ENCODE data around the gene FAM53B.
"Not testable (repeated sequence)": the region's sequence is repeated elsewhere in the genome, so short reads cannot be mapped to it uniquely, and the experiment has no call there.

The FAM53B gene, protein sequence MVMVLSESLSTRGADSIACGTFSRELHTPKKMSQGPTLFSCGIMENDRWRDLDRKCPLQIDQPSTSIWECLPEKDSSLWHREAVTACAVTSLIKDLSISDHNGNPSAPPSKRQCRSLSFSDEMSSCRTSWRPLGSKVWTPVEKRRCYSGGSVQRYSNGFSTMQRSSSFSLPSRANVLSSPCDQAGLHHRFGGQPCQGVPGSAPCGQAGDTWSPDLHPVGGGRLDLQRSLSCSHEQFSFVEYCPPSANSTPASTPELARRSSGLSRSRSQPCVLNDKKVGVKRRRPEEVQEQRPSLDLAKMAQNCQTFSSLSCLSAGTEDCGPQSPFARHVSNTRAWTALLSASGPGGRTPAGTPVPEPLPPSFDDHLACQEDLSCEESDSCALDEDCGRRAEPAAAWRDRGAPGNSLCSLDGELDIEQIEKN

DNA sequence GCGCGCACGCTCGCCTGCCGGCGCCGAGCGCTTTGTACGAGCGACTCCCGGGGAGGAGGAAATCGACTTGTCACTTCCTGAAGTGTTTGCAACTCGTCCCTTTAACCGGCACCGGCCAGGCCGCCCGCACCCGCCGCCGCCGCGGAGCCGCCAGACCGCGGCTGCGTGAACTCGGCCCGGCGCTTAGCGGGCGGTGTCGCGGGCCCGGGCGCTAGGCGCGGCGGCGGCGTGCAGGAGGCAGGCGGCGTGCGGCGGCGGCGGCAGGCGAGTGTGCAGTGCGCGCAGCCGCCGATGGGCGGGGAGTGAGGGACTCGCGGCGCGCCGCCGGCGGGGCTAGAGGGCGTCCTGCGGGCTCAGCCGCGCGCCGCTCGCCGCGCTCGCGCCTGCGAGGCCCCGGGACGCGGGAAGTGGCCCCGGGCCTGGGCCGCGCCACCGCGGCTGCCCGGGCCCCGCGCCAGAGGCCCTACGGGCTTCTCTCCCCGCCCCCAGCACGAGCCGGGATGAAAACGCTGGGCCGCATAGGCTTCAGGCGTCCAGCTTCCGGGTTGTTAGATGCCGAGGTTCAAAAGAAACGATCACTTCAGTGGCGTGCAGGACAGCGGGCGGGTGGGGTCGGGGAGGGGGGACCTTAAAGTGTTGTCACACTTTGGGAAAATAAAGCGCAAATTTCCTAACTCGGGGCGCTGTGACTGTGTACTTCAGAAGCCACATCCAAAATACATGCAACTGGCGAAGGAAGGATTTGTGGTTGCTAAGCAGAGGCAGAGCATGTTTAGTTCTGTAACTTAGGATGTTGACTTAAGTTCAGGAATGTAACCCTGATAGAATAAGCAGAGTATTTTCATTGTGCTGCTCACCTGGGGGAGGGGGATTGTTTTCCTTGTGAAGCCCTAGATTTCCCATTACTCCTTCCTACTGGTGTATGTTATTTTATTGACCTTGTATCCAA lies at the start of gene FAM53B:
Gene FAM53B, minus strand, starts transcription at position 277 of the 949 bp plus-strand sequence. CDS start 37,665 bp downstream, outside the sequence.
- DNase-seq, result peak; percentile 73

DNA sequence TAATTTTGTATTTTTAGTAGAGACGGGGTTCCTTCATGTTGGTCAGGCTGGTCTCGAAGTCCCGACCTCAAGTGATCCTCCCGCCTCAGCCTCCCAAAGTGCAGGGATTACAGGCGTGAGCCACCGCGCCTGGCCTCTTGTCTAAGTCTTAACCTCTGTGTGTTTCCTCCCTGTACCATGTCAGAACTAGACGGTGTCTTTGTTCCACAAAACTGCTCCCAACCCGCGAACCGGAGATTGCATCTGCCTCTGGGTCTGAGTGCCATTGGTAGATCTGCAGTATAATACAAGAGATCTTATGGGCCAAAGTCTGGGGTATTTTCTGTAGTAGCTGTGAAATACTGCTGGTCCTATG lies 48.8 kb upstream of the FAM53B start:
- DNase-seq, result no peak

DNA sequence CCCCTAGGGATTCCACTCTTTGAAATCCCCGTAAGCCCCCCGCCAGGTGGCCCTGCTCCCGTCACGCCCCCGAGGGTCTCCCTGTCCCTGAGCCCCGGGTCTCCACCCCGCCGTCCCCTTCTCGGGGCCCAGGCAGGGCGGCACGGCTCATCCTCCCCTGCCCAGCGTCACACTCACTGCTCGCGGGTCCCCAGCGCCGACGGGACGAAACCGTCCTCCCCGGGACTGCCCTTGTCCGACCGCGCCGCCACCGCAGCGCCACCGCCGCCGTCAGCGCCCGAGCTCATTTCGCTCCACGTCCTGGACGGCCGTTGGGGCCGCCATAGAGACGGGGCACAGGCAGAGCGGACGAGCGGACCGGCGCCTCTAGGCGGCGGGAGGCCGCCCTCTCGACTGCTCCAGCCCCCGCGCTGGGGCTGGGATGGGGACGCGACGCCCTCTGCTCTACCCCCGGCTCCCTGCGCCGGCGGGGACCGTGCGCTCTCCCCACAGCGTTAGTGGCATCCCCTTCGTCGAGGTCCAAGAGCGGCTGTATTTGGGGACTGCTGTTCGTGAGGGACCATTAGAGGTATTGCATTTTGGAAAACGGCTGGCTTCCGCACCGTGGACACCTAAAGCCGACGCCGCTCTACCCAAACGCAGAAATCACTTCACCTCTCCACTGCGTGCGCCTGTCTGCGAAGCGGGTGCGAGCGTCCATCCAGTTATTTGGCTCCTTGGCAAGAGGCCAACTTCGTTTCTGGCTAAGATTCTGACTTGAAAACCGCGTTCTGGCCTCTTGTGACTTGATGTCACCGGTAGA lies 47.6 kb upstream of the FAM53B start, which contains the start of gene EEF1AKMT2:
Gene EEF1AKMT2, minus strand, starts transcription at position 341 of the 802 bp plus-strand sequence. Its CDS starts 54 bp downstream, at position 287.
- peak; percentile 80 for DNase-seq

DNA sequence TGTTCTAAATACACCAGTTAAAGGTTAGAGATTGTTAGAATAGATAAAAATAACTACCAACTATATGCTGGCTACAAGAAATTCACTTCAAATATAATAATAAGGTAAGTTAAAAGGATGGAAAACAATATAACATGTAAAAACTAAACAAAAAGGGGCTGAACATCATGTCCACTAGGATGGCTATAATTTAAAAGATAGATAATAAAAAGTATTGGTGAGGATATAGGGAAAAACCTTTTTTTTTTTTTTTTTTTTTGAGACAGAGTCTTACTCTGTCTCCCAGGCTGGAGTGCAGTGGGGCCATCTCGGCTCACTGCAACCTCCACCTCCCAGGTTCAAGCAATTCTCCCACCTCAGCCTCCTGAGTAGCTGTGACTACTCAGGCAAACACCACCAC lies 38.7 kb upstream of the FAM53B start:
- not testable (repeated sequence) for DNase-seq

DNA sequence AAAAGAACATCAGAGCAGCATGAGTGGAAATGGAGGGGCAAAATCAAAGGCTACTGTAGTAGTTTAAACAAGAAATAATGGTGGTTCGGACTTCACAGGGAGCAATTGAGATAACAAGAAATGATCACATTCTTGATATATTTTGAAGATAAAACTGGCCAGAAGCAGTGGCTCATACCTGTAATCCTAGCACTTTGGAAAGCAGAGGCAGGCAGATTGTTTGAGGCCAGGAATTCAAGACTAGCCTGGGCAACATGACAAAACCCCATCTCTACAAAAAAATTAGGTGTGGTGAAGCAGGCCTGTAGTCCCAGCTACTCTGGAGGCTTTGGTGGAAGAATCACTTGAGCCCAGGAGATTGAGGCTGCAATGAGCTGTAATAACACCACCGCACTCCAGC lies 24.6 kb upstream of the FAM53B start:
- DNase-seq, result no peak

DNA sequence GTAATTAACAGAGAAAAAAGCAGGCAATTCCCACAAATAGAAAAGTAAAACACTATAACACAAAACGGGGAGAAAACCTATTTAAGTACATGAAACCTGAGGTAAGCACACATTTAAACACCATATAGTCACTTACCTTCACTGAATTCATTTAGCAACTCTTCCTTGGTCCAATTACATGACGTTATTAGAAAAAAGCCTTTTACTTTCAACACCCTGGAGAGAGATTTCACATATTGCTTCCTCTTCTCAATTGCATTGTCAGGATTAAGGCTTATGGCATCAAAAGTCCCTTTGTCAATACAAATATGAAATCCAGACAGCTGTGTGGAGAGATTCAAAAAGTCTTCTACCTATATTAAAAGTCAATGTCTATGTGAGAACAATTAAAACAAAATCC lies 21.1 kb upstream of the FAM53B start:
- DNase-seq, result no peak

DNA sequence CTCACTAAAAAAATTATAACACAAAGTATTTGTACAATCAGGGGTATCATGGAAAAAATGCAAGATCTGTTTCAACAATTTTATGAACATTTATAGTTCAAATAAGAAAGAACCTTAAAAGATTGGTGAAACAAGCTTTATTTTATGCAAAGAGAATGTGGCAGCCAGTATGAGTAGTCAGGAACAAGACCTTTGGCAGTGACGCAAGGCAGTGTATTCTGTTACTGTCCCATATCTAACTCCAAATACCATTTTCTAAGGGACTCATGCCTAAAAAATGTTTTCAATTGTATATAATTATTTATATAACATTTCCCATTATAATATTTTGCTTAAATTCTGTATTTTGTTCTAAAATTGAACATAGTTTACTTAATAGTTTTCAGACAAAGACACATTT lies 19.1 kb upstream of the FAM53B start:
- DNase-seq, result no peak

DNA sequence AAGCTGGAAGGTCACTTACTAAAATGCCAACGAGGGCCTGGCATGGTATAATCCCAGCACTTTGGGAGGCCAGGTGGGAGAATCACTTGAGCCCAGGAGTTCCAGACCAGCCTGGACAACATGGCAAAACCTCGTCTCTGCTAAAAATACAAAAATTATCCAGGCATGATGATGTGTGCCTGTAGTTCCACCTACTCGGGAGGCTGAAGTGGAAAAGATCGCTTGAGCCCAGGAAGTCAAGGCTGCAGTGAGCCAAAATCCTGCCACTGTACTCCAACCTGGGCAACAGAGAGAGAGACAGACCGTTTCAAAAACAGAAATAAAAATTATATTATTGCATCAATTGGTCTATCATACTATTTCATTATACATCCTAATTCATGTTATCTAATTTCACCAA lies 18.1 kb upstream of the FAM53B start:
- DNase-seq, result no peak

DNA sequence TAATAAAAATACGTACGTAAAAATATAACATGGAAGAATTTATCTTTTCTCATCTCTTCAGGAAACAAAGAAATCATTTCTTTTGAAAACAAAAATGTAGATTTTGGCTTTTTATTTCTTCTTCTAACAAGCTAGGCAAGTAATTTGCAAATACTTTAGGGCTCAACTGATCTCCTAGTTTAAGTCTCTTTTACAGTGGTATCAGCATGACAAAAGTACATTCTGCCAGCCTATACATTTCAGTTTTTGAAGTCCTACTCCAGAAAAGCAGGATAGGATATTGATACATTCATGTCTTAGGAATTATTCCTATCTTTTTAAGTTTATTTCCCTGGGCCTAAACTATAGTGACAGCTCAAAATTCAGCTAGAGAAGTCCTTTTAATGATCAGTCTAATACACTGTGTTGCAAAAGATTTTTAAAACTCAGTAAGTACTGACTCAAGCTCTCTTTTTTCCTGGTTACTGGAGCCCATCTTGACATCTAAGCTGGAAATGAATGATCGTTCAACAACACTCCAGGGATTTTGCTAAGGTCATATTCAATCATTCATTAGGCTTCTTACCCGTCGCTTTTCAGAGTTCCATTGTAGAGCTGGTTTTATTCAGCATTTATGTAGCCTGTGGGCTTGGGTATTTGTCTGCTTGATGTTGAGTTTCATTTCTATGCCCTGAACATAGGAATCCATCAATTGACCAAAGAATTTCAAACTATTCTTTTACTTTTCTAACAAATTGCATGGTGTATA lies 12.2 kb upstream of the FAM53B start:
- no peak for DNase-seq

DNA sequence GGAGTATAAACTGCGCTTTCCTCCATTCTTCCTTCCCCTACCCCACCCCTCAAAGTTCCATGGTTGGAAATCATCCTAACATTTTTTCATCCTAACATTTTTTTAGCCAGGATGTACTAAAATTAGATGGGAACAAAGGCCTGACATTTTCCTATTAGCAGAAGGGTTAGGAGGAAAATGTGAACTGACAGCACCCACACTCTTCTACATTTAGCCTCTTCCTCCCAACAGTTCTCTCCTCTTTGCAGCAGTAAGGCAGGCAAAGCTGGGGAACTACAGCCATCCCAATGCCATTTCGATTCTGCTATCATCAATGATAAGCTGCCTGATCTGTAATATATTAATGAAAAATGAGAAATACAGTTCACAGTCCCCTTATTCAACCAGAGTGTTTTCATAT lies 11.4 kb upstream of the FAM53B start:
- no peak for DNase-seq

DNA sequence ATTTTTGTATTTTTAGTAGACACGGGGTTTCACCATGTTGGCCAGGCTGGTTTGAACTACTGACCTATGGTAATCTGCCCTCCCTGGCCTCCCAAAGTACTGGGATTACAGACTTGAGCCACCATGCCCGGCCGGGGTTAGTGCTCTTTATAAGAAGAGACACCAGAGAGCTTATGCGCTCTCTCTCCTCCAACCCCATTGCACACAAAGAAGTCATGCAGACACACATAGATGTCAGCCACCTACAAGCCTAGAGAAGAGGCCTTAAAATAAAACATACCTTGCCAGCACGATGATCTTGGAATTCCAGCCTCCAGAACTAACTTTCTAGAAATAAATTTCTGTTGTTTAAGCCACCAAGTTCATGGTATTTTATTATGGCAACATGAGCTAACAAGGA lies 10.0 kb upstream of the FAM53B start:
- DNase-seq, result no peak

DNA sequence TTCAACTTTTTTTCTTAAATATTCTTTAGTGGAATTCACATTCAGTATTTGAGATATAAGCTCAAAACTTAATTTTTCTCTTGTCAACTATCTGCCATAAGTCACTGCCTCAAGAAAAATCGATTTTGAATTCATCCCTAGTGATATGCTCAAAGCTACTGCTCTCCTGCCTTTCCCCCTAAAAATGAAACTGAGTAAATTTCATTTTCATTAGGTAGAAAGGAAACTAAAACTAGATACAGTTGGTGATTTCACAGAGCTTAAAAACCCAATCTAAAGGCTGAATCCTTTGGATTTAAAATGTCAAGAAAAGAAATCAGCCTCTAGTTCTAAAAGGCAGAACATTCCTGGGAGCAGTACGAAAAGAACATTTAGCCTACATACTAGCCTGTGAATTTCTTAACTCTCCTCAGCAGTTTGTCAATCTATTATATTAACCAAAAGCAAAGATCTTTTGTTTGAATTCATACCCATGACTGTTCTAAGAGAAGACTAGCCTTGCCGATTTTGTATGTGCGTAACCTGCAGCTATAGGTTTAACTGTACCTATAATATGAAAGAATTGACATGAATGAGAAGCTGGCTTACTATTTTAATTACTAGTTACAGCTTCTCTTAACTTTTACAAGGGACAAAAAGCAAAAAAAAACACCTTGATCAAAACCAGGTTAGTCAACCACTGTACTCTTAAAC lies 4.9 kb upstream of the FAM53B start:
- DNase-seq, result no peak

DNA sequence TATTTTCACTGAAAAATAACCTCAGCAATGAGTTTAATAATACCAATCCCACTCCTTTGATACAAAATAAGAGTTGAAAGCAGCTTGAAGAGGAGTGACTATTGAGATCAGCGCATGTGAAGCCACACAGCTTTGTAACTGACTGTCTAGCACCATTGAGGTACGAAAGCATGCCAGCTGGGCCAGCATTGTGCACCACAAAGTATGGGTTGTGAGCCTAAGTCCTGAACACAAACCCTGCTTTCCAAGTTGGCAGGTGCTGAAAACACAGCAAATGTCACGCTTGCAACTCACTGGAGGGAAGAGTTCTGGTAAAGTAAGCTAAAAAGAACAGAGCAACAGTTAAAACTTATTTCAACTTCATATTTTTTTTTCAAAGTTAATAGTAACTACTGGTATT lies 4.0 kb upstream of the FAM53B start:
- DNase-seq, result no peak

DNA sequence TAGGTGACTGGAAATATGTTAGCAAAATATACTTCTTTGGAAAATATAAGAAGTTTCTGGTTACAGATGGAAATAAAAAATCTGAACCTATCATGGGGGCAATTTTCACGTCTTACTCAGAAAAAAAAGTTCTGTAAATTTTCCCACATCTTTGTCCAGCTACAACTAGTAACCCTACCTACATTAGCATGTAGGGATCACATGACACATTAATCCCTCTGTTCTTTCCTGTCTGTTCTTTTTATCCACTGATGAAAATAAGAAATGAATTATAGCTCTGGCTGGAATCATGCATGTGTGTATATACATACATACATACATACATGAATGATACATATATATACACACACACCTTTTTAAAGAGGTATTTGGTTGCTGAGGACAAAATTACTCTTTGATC lies 3.6 kb upstream of the FAM53B start:
- no peak for DNase-seq

DNA sequence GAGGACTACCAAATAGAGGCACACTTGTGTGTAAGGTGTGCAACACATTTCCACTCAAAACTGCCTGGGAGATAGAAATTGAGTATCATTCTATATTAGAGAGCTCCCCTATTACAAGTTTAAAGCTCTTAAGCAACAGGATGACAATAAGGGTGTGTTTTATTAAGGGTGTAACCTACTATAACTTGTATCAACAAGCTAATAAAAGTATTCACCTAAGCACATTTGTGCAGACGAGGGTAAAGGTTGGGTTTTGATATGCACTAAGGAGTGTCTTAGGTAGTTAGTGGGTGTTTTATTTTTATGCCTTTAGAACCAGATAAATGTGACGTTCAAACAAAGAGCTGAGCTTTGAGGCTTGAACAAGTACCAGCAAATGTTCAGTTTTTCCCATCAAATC lies 2.8 kb upstream of the FAM53B start:
- DNase-seq, result no peak

DNA sequence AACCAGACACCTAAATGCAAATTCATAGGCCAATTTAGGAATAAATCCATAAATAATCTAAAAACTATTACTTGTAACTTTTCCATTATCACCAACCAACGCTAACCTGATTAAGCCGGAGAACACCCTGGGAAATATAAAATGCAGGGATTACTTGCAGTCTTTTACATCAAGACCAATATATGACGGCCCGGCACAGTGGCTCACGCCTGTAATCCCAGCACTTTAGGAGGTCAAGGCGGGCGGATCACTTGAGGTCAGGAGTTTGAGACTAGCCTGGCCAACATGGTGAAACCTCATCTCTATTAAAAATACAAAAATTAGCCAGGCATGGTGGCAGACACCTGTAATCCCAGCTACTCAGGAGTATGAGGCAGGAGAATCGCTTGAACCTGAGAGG lies 2.3 kb upstream of the FAM53B start:
- DNase-seq, result not testable (repeated sequence)

DNA sequence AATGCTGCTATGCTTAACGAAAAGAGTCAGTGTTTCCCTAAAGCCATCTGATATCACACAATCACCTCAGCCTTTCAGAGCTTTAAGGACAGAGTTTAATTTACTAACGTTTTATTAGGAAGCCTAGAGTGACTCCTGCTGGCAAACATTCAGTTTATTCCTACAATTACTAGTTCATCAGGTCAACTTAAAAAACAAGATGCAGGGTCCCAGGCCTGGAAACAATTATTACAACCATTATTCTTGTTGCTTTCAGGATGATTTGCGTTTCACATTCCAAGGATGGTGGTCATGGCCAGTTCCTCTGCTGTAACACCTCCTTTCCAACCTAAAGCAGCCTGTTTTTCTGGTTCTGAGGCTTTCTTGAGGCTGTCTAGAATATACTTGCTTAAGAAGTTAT lies 1.5 kb upstream of the FAM53B start:
- DNase-seq, result no peak

DNA sequence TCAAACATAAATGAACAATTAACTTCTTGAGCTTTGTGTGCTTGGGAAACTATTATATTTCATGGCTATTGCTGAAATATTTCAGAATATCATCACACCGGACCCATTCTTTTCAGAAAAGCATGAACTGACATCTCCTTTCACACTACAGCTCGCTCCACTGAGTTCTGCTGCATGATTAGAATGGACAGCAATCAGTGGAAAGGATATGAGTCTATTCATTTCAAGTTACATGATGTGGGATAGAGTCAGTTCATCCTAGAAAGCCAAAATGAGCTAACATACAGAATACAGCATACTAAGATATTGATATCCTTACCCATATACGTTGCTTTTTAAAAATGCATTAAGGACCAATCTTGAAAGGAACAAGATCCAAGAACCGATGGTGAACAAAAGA lies 1.1 kb upstream of the FAM53B start:
- no peak for DNase-seq

DNA sequence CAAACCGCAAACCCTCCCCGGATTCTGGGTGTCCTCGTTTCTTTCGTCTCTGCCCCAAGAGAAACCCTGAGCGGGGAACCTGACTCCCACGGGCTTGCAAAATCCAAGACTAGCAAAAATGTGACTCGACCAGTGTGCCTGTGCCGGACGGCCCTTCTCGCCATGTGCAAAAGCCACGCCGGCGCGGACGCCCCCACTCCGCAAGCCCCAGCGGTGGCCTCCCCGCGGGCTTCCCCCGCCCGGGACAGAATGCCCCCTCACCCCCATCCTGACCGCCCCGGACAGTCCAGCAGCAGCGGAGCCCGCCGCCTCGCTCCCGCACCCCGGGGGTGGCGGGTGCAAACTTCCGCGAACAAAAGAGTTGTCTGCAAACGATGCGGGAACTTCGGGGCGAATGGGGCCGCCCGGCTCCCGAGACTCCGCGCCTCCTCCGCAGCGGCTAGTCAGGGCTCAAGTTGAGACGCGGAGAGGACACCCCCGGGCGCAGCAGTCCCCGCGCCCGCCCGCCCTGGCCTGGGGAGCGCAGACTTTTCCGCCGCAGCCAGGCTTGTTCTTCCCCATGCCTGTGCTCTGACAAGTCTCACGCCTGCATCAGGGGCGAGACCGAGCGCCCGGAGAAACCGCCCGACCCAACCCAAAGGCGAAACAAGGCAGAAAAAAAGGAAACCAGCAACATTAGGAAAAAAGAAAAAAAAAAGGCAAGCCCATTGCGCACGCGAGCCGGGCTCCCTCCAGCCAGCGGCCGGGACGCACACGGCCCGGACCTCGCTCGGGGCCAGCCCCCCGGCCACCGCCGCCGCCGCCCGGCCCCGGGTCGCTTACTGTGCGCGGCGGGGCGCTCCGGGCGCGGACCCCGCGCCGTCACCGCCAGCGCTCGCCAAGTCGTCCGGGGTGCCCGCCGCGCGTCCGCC lies 732 bp downstream of the FAM53B start:
- no peak for DNase-seq

DNA sequence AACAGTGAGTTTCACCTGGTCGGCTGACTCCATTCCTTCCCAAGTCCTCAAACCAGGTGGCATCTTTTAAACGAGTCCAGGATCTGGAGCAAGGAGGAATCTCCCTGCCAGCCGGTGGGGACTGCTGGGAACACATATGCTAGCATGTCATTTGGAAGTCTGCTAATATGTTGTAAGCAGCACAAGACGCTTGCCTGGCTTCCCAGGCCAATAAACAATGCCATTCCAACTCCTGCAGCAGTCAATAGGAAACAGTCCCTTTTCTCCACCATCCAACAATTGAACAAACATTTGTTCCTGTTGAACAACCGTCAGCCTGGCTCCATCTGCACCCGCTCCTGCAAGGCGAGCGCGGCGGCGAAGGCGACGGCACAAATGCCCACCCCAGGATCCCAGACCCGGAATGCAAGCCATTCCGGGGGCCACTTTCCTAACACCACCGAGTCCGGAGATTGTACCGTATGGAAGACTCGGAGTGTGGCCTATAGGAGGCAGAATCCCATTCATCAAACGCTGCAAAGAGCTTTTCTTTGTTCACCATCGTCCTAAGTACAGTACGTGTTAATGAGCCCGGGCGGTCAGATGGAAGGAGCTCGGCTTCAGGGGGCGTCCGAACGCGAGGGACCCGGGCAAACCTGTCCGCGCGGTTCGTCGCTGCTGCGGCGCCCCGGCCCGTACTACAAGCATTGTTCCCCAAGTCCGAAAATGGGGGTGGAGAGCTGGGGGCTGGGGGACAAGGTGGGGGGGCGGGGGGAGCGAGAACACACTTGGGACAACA lies 1.6 kb downstream of the FAM53B start:
- DNase-seq, result no peak

Measured in activated effector memory CD4-positive, alpha-beta T cell treated with Interleukin-2 at 50 U/mL for 16 hours (primary cell).